ENCODE measurements around the gene PRRX2.

Gene PRRX2

GRCh38 chr9:129665389-129665775, at the start of gene PRRX2:
PRRX2 (plus strand) TSS chr9:129665647; CDS start chr9:129665868, 221 bp downstream.
- TF ChIP-seq ISL1 (CRISPR knock-in tag; IDR thresholded peaks at IDR 0.05) (no peak), CREB5 (CRISPR knock-in tag; IDR thresholded peaks at IDR 0.05; ENCODE audit: low read depth) (no peak), SNAI2 (CRISPR knock-in tag; IDR thresholded peaks at IDR 0.05) (no peak)
- ATAC-seq = peak; percentile 75

GRCh38 chr9:129617167-129617566, 48.3 kb upstream of the PRRX2 start:
- ATAC-seq = peak; percentile 84
- no peak for TF ChIP-seq CREB5 (CRISPR knock-in tag; IDR thresholded peaks at IDR 0.05; ENCODE audit: low read depth)
- TF ChIP-seq PATZ1 (CRISPR knock-in tag; IDR thresholded peaks at IDR 0.05; ENCODE audit: borderline replicate concordance) = no peak
- no peak for TF ChIP-seq ZNF8 (CRISPR knock-in tag; IDR thresholded peaks at IDR 0.05)
- TF ChIP-seq GLIS3 (CRISPR knock-in tag; IDR thresholded peaks at IDR 0.05) = no peak
- TF ChIP-seq CSRNP3 (CRISPR knock-in tag; IDR thresholded peaks at IDR 0.05) = no peak
- no peak for TF ChIP-seq TCF4 (CRISPR knock-in tag; IDR thresholded peaks at IDR 0.05; ENCODE audit: borderline replicate concordance)
- no peak for TF ChIP-seq ISL1 (CRISPR knock-in tag; IDR thresholded peaks at IDR 0.05)
- TF ChIP-seq ARNTL (CRISPR knock-in tag; IDR thresholded peaks at IDR 0.05; ENCODE audit: borderline replicate concordance, low read depth) = no peak
- no peak for TF ChIP-seq SNAI2 (CRISPR knock-in tag; IDR thresholded peaks at IDR 0.05)
- no peak for TF ChIP-seq POU6F1 (CRISPR knock-in tag; IDR thresholded peaks at IDR 0.05; ENCODE audit: borderline replicate concordance, low read depth)
- no peak for TF ChIP-seq TOX (CRISPR knock-in tag; IDR thresholded peaks at IDR 0.05; ENCODE audit: borderline replicate concordance)
- TF ChIP-seq RARB (CRISPR knock-in tag; IDR thresholded peaks at IDR 0.05) = no peak
- TF ChIP-seq ZNF565 (CRISPR knock-in tag; conservative IDR thresholded peaks at IDR 0.05; ENCODE audit: low read depth) = no peak
- TF ChIP-seq ESRRG (CRISPR knock-in tag; IDR thresholded peaks at IDR 0.05) = no peak
- no peak for TF ChIP-seq TSHZ2 (CRISPR knock-in tag; IDR thresholded peaks at IDR 0.05)

GRCh38 chr9:129619787-129620668, 45.4 kb upstream of the PRRX2 start:
- ATAC-seq = peak; percentile 54
- no peak for TF ChIP-seq TCF4 (CRISPR knock-in tag; IDR thresholded peaks at IDR 0.05; ENCODE audit: borderline replicate concordance)
- TF ChIP-seq RARB (CRISPR knock-in tag; IDR thresholded peaks at IDR 0.05) = no peak
- no peak for TF ChIP-seq ZNF8 (CRISPR knock-in tag; IDR thresholded peaks at IDR 0.05)
